HG03139 (cell line): Measurements from ENCODE around the gene MAP6.

Experiments used
- ATAC-seq: cut with Tn5 transposase; IDR thresholded peaks from one replicate; pipeline ENCODE4 v1.9.1; 2021; ENCODE audit not compliant: unreplicated experiment

MAP6 gene

DNA sequence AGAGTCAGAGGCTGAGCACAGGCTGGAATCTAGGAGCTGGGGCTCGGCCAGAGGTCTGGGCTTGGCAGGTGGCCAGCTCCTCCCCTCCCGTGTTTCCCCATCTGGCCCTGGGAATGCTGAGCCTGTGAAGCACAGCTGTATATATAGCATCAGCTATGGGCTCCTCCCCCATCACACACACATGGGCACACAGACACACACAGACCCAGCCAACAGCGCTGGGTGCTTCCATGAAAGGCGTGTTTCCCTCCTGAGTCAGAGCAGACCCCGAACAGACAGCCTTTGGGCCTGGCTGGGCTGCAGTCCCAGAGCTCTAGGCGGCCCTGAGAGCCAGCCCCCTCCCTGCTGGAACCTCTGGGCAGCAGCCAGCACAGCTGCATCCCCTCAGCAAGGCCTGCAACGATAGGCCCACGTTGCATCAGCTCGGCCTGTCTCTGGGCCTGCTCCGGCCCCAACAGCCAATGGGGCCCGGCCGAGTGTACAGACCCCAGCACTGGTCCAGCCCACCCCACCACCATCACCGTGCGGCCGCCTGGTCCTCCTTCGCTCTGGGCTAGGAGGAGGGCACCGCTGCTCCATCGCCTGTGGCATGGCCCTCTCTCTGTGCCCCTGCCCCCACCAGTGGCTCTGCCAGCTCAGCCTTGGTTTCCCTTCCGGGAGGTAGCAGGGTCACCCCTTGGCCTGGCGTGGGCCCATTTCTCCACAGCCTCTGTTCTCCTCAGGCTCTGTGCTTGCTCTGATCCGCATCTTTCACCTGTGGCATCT, 114.4 kb downstream of the MAP6 start:
- no peak for ATAC-seq

DNA sequence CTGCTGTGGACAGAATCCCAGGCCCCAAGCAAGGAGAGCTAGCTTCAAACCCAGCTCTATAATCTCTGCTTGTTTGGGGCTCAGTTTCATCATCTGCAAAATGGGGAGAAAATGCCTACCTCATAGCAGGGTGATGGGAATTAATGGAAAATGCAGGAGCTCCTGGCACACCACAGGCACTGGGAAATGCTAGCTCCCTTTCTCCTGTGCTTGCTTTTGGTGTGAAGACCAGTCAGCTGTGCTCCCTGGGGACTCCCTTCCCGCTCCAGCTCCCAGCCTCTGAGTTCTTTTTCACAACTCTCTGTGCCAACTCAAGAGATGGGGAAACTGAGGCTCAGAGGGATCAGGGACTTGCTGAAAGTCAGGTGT, 115.0 kb downstream of the MAP6 start:
- ATAC-seq, result no peak

DNA sequence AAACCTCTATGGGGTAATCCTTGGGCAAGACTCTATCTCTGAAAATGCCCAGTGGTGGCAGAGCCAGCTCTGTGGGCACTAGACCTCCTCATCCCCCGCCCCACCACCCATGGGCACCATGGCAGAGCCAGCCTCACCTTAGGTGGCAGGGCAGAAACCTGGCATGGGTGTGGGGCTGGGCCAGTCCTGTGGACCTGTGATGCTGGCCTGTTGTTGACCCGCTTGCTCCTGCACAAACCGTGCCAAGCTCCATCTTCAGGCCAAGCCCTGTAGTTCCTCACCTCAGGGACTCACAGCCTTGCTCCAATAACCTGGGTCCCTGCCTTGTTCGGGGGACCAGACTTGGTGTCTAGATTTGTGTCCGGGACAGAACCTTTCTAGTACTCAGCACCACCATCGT, 115.7 kb downstream of the MAP6 start:
- ATAC-seq, result no peak

DNA sequence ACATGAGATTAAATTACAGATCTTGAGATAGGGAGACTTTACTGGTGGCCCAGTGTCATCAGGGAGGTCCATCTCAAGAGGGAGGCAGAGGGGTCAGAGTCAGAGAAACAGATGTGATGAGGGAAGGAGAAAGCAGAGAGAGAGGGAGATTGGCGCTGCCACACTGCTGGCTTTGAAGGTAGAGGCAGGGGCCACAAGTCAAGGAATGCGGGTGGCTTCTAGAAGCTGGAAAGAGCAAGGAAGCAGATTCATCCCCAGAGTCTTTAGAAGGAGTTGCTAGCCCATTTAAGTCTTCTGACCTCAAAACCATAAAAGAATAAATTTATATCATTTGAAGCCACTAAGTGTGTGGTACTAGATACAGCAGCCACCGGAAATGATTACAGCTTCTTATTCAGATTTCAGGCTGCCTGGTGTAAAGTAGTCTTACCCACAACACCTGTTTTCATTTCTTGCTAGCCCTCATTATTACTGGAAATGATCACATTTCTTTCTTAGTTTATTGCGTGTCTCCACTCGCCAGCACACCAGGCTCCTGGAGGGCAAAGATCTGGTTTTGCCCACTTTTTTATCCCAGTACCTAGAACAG, 119.4 kb downstream of the MAP6 start:
- no peak for ATAC-seq

DNA sequence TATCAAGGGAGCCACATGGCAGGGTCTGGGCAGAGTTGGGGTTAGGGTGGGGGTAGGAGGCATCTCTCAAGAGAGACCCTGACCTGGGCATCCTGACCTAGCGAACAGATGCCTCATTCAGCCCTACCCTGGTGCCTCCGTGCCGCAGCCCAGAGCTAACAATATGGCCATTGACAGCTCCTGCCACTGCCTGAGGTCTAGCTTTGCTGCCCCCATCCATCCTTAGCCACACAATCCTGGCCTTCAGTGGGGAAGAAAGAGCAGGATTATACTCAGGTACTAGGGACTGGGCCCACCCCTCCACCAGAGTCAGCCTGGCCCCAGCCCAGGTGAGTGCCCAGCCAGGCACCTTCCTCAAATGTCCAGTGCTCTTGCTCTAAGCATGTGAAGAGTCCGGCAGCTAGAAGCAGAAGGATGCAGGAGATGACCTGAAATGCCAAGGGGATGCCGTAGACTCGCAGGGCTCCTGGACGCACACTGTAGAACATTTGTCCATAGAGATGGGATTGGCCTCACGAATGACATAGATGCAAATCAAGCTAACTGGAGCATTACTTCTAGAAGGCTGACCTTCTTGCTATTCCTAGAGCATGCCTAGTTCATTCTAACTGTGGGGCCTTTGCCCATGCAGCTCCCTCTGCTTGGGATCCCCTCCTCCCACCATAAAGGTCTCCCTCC, 120.1 kb downstream of the MAP6 start:
- ATAC-seq, result no peak

DNA sequence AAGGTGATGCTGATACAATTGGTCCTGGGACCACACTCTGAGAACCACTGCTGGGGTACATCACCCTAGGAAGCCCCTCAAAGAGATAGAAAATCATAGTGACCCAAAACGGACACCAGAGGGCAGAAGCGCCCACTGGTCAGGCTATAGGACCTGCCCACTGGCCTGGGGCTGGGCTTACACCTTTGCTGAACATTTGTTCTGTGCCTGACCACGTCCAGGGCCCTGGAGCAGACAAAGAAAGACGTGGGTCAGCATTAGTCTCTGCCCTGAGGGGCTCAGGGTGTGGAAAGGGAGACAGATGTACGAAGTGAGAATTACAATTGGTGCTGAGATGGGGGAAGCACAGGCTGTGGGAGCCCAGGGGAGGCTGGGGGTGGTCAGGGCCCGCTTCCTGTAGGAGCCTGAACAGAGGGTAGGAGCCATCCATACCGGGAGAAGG, 121.2 kb downstream of the MAP6 start:
- no peak for ATAC-seq

DNA sequence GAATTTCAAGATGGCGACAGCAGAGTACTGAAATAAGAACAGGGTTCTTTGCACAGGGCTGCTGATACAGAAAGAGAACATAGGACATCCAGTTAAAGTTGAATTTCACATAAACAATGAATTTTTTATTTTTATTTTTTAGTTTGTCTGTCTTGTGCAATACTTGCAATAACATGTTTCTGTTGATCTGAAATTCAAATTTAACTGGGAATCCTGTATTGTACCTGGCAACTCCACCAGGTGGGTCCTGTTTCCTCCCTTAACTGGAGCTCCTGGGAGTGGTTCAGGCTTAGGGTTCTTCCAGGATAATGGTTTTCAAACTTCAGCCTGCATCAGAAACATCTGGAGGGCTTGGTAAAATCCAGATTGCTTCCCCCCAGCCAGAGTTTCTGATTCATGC, 121.7 kb downstream of the MAP6 start:
- no peak for ATAC-seq

DNA sequence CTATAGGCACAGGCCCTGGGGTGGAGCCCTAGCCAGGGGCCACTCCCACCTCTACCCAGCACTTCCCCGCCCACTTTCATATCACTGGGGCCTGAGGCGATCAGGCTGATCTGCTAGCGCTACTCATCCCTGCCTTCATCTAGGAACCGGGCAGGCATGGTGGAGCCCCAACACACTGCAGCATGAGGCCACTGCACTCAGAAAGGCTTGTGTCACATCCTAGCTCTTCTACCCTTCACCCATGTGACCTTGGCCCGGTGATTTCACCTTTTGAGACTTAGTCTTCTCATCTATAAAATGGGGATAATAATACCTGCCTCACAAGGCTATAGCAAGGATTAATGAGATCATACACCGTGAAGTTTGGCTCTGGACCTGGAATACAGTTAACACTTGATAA, 125.0 kb downstream of the MAP6 start:
- ATAC-seq, result no peak

DNA sequence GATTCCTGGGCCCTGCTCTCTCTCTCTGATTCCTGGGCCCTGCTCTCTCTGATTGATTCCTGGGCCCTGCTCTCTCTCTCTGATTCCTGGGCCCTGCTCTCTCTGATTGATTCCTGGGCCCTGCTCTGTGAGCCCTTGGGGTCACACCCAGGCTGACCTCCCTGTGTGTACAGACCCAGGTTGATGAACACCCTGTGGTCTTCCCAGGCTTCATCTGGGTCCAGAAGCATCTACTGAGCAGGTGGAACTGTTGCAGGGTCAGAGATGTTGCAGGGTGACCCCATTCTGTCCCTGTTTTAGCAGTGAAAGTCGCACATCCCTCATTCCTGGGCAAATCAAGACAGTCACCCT, 126.8 kb downstream of the MAP6 start:
- ATAC-seq, result no peak

DNA sequence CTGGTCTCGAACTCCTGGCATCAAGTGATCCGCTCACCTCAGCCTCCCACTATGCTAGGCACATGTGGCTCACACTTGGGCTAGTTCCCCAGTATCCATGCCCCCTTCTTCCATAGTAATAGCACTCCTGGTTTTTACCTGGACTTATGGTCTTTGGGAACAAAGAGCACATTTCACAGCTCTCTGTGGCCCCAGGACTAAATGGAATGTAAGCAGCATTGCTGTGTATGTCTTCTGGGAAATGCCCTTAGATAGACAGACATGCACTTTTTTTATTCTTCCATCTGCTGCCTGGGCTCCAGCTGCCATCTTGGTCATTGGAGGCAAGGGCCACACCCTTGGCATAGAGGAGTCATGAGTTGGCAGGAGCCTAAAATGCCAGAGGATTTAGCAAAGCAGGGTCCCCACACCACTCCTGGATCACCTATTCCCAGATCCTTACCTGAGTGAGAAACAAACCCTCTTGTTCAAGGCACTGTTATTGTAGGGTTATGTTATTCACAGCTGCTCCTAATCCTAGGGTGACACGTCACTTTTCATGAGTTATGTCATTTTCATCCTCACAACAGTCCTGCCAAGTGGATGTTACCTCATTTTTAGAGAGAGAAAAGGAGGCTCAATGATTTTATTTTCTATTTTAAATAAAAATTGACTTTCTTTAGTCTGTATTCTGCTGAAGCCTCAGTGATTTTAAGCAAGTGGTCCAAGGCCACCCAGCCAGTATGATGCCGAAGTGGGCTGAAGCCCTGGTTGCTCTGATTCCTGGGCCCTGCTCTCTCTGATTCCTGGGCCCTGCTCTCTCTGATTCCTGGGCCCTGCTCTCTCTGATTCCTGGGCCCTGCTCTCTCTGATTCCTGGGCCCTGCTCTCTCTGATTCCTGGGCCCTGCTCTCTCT, 127.4 kb downstream of the MAP6 start:
- no peak for ATAC-seq

DNA sequence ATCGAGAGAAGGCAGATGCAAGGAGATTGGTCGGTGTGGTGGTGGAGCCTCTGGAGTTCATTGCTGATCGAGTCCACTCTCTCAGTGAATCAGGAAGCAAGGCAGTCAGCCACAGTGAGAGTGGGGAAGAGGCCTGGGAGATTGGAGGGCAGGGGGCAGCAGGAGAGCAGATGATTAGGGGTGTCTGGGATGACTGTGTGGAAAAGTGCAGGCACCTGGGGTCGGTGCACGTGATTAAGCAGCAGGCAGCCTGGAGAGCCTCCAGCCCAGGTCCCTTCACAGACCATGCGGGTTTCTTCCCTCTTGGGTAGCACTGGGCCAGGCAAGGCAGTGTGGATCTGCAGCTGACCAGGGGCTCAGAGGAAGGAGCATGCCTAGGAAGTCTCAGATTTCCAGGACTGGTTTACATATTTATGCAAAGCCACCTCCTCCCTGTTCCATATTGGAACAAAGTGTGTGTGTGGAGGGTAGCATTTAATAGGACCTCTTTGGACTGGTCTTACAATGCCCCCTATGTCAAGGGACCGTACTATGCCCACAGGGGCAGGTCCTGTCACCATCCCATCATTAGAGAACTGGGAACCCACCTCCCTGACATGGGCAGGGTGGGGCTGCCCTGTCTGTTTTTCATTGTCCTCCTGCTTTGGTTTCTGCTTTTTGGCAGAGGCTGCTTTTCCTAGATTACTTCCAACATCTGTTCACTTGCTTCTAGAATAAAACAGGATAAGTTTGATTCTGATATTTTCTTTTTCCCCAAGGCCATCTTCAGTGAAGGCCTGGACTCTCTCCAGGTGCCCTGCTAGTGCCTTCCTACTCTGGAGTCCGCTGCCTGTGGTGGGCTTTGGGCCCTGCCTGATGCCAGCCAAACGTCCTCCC, 129.1 kb downstream of the MAP6 start:
- ATAC-seq, result no peak

DNA sequence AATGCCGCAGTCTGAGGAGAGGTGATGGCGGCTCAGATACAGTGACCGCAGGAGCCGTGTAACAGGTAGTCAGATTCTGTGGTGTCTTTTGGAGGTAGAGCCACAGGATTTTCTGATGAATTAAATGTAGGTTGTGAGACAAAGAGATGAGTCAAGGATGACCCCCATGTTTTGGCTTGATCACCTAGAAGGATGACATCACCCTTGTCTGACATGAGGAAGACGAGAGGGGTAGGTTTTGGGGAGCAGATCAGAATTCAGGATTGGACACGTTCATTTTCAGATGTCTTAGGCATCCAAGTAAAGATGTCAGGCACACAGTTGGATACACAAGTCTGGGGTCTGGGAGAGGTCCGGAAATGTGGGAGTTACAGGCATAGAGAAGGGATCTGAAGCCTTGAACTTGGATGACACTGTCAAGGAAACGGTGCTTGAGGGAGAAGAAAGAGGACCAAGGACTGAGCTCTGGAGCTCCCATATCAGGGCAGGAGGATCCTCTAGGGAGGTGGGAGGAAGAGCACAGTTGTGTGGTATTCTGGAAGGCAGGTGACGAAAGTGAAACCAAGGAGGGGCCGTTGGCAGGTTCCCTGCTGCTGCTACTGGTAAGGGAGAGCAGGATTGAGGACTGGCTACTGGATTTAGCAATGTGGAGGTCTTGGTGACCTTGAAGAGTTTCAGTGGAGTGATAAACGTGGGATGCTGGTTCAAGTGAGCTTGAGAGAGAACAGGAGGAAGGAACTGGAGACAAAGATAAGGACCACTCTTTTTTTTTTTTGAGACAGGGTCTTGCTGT, 130.5 kb downstream of the MAP6 start:
- no peak for ATAC-seq

DNA sequence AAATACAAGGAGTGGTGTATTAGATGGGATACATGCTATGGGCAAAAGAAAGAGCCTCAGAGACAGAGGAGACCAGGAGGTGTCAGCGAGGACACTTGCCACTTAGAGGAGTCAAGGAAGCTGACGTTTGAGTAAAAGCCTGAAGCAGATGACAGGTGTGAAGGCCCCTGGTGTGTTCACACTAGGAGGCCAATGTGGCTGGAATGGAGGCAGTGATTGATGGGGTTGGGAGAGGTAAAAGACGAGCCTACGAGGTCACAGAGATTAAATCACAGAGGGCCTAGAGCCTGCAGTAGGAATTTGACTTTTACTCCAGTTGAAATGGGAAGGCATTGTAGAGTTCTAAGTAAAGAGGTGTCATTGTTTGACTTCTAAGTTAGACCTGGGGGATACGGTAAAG, 131.1 kb downstream of the MAP6 start:
- ATAC-seq, result no peak
